Thoracic aorta (tissue), 2 donors: Measurements from ENCODE around the gene IER5. TPM values are rescaled to one million over a fixed set of nuclear protein-coding genes. Genes with fewer than 3 reads are reported as not detected.
A peak's percentile ranks its signal among the peaks of the same experiment; 100 is the strongest.

Experiments used
- ATAC-seq: fragments of 150-250 bp; one replicate; pipeline ENCODE4 v1.8.0; 2017; ENCODE audit warnings: low read depth; ENCODE audit not compliant: insufficient number of reproducible peaks, low FRiP score
- DNase-seq: peaks from one replicate; pipeline ENCODE4 v3.0.0-alpha.2; 2020; ENCODE audit warnings: low spot score
- H3K27ac ChIP-seq, 2 donors: fragments of 200-600 bp; sonication (generic); 1 replicate in 1 of 2; 2 replicates in 1 of 2; pipeline ENCODE4 v1.5.1; 2016; ENCODE audit warnings: mild to moderate bottlenecking in 2 of 2, moderate library complexity in 2 of 2
- H3K27me3 ChIP-seq: fragments of 200-600 bp; sonication (generic); replicated peaks from 2 replicates; pipeline ENCODE4 v1.6.0; 2016; ENCODE audit warnings: mild to moderate bottlenecking; ENCODE audit not compliant: insufficient read depth
- H3K36me3 ChIP-seq: fragments of 200-600 bp; sonication (generic); one replicate; pipeline ENCODE4 v1.5.1; 2016
- H3K4me1 ChIP-seq, 2 donors: fragments of 200-600 bp; sonication (generic); 1 replicate in 1 of 2; 2 replicates in 1 of 2; pipeline versions ENCODE4 v1.5.1 to v1.6.0; 2016; ENCODE audit warnings: low read depth in 2 of 2, mild to moderate bottlenecking in 1 of 2; ENCODE audit not compliant: control insufficient read depth in 1 of 2
- H3K4me3 ChIP-seq: fragments of 200-600 bp; sonication (generic); 2 replicates; pipeline ENCODE4 v1.5.1; 2016; ENCODE audit warnings: mild to moderate bottlenecking
- H3K9me3 ChIP-seq: fragments of 200-600 bp; sonication (generic); 2 replicates; pipeline ENCODE4 v1.5.1; 2016
- total RNA-seq, 2 donors: library from RNA; depleted of rRNA; stranded (reverse); fragments of >200 nt; gene quantifications; one replicate each; pipeline versions ENCODE4 v1.1.0 to v1.2.3, GENCODE V29; 2016
- TF ChIP-seq, protein P1 (sequence below): fragments of 200-600 bp; sonication (generic); IDR thresholded peaks from one replicate; pipeline ENCODE4 v1.5.1; 2019; ENCODE audit warnings: antibody characterized with exemption

IER5 gene
- total RNA-seq, 2 donors from 2014 or later = 20.2 to 55.8 TPM

- no peaks in the 10 kb centered on the region for H3K9me3 ChIP-seq
- H3K36me3 ChIP-seq = no peaks in the 10 kb centered on the region
- no peak for ATAC-seq
- TF ChIP-seq, protein P1, sequence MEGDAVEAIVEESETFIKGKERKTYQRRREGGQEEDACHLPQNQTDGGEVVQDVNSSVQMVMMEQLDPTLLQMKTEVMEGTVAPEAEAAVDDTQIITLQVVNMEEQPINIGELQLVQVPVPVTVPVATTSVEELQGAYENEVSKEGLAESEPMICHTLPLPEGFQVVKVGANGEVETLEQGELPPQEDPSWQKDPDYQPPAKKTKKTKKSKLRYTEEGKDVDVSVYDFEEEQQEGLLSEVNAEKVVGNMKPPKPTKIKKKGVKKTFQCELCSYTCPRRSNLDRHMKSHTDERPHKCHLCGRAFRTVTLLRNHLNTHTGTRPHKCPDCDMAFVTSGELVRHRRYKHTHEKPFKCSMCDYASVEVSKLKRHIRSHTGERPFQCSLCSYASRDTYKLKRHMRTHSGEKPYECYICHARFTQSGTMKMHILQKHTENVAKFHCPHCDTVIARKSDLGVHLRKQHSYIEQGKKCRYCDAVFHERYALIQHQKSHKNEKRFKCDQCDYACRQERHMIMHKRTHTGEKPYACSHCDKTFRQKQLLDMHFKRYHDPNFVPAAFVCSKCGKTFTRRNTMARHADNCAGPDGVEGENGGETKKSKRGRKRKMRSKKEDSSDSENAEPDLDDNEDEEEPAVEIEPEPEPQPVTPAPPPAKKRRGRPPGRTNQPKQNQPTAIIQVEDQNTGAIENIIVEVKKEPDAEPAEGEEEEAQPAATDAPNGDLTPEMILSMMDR = no peak
- no peaks in the 10 kb centered on the region for H3K27me3 ChIP-seq
- DNase-seq = no peak
- H3K27ac ChIP-seq = peak overlapping the region; percentile 25 to 53
- peak overlapping the region; percentile 98 for H3K4me3 ChIP-seq
- H3K4me1 ChIP-seq = peaks cover 5 to 17% of the 10 kb centered on the region in 2 donors
Observed at GRCh38 chr1:181106022-181106312, 17.5 kb downstream of the IER5 start.

GRCh38 chr1:181106479-181106878 is 18.0 kb downstream of the IER5 start:
- Histone ChIP-seq H3K36me3 (no peaks in the 10 kb centered on the region), H3K27ac (peak overlapping the region in 1 of 2 donors; percentile 53), H3K4me1 (peaks cover 5 to 18% of the 10 kb centered on the region in 2 donors), H3K9me3 (no peaks in the 10 kb centered on the region), H3K27me3 (no peaks in the 10 kb centered on the region), H3K4me3 (no peak overlapping the region)
- ATAC-seq (no peak), DNase-seq (no peak)
- TF ChIP-seq, protein P1 = no peak

- no peak for ATAC-seq
- Histone ChIP-seq H3K27me3 (no peaks in the 10 kb centered on the region), H3K4me3 (no peak overlapping the region), H3K36me3 (no peaks in the 10 kb centered on the region), H3K4me1 (peaks cover 13 to 30% of the 10 kb centered on the region in 2 donors), H3K9me3 (no peaks in the 10 kb centered on the region), H3K27ac (no peak overlapping the region)
- no peak for DNase-seq
- TF ChIP-seq, protein P1 = no peak
Observed at GRCh38 chr1:181107711-181108110, 19.2 kb downstream of the IER5 start.

DNA sequence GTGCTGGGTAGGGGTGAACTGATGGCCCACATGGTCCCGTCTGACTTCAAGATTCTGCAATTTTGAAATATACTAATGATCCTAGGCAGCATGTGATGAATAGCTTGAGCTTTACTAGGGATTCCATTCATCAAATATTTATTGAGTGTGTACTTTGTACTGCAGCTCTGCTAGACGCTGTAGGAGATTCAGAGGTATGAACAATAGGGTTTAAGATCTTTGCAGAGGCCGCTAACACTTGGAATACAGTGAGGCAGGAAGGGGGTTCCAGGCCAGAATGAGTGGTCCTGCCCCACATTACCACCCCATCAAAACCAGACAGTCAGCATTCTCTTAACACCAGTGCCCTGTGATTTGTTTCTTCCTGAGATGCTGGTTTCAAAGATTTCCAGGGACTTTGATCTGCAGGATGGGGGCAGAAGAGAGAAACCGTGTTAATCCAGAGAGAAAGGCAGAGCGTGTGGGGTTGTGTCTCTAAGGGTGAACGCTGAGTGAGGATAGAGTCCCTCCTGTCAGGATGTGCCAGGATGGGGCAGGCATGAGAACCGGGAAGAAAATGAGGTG is 19.9 kb downstream of the IER5 start:
- TF ChIP-seq, protein P1 = no peak
- H3K27ac ChIP-seq = no peak overlapping the region
- H3K27me3 ChIP-seq = no peaks in the 10 kb centered on the region
- H3K4me1 ChIP-seq = peaks cover 19 to 36% of the 10 kb centered on the region in 2 donors
- ATAC-seq (no peak), DNase-seq (no peak)
- H3K4me3 ChIP-seq = no peak overlapping the region
- H3K36me3 ChIP-seq = no peaks in the 10 kb centered on the region
- H3K9me3 ChIP-seq = no peaks in the 10 kb centered on the region

DNA sequence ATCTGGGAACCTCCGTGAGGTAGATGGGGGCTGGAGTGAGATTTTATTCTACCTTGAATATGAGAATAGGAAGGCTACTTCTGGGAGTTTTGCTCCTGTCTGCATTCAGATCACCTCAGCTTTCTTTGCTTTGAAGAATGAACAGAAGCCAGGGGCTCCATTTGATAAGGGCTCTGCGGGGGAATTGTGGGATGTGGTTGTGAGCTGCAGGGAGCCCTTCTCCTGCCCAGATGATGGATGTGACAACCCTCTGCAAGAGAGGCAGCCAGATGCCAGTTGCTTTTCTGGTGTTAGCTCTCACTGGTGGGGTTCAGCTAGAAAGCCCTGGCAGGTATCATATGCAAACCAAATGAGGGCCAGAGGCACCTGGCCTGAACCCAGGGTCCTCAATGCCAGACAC is 21.5 kb downstream of the IER5 start:
- no peaks in the 10 kb centered on the region for H3K27me3 ChIP-seq
- ATAC-seq (no peak), DNase-seq (no peak)
- H3K27ac ChIP-seq = no peak overlapping the region
- TF ChIP-seq, protein P1 = no peak
- no peak overlapping the region for H3K4me3 ChIP-seq
- H3K9me3 ChIP-seq = no peaks in the 10 kb centered on the region
- H3K36me3 ChIP-seq = no peaks in the 10 kb centered on the region
- H3K4me1 ChIP-seq = peaks cover 15 to 26% of the 10 kb centered on the region in 2 donors
